Keratinocyte (primary cell): ENCODE measurements around the gene GPX2. TPM values are rescaled to one million over a fixed set of nuclear protein-coding genes. Genes with fewer than 3 reads are reported as not detected.

Experiments used
- DNase-seq: peaks from one replicate; pipeline ENCODE4 v3.0.0-alpha.2; 2011; ENCODE audit warnings: low read depth, missing footprints, low spot score
- FAIRE-seq: peaks from 2 replicates; lab custom pipeline; 2011; peaks lifted over from hg19 to GRCh38; lab: Jason Lieb, UNC
- H2AFZ ChIP-seq: 2 replicates; pipeline ENCODE4 v1.6.0; 2012; ENCODE audit warnings: low read length, control low read depth, inconsistent platforms; ENCODE audit not compliant: control insufficient read depth
- H3K27ac ChIP-seq: 2 replicates; pipeline ENCODE4 v1.5.1; 2011; ENCODE audit warnings: low read length; ENCODE audit not compliant: control insufficient read depth, insufficient read depth
- H3K27me3 ChIP-seq: 3 replicates; pipeline ENCODE4 v1.6.0; 2011; ENCODE audit warnings: low read length; ENCODE audit not compliant: control insufficient read depth, insufficient read depth; ENCODE audit errors: extremely low read depth
- H3K36me3 ChIP-seq, 2 experiments: 2 replicates in 1 of 2; 3 replicates in 1 of 2; pipeline ENCODE4 v1.5.1; 2011; ENCODE audit warnings: low read length in 2 of 2, mild to moderate bottlenecking in 1 of 2; ENCODE audit not compliant: control insufficient read depth in 2 of 2, insufficient read depth in 2 of 2; ENCODE audit errors: extremely low read depth in 1 of 2
- H3K4me1 ChIP-seq: 3 replicates; pipeline ENCODE4 v1.5.1; 2011; ENCODE audit warnings: low read length; ENCODE audit not compliant: control insufficient read depth, insufficient read depth; ENCODE audit errors: extremely low read depth
- H3K4me2 ChIP-seq: 3 replicates; pipeline ENCODE4 v1.6.0; 2011; ENCODE audit warnings: low read depth, low read length; ENCODE audit not compliant: control insufficient read depth, insufficient read depth; ENCODE audit errors: extremely low read depth
- H3K4me3 ChIP-seq, 3 experiments: fragments of 200-600 bp in 1 of 3; sonication (generic) in 1 of 3; 2 replicates in 2 of 3; 3 replicates in 1 of 3; pipeline ENCODE4 v1.5.1; 2011 to 2016; ENCODE audit warnings: low read length in 3 of 3, mild to moderate bottlenecking in 3 of 3, control low read depth in 2 of 3, inconsistent platforms in 1 of 3, low read depth in 1 of 3, mixed read lengths in 1 of 3, mixed run types in 1 of 3, moderate library complexity in 1 of 3; ENCODE audit not compliant: control insufficient read depth in 2 of 3, insufficient read depth in 2 of 3; ENCODE audit errors: extremely low read depth in 1 of 3
- H3K79me2 ChIP-seq: 2 replicates; pipeline ENCODE4 v1.6.0; 2012; ENCODE audit warnings: low read length; ENCODE audit not compliant: control insufficient read depth, insufficient read depth
- H3K9ac ChIP-seq: 3 replicates; pipeline ENCODE4 v1.6.0; 2011; ENCODE audit warnings: low read length; ENCODE audit not compliant: control insufficient read depth, insufficient read depth; ENCODE audit errors: extremely low read depth
- H3K9me1 ChIP-seq: 3 replicates; pipeline ENCODE4 v1.6.0; 2011; ENCODE audit warnings: low read length; ENCODE audit not compliant: control insufficient read depth, insufficient read depth; ENCODE audit errors: extremely low read depth
- H3K9me3 ChIP-seq: 2 replicates; pipeline ENCODE4 v1.5.1; 2012; ENCODE audit warnings: low read depth, low read length; ENCODE audit not compliant: control insufficient read depth
- H4K20me1 ChIP-seq: 3 replicates; pipeline ENCODE4 v1.6.0; 2011; ENCODE audit warnings: low read length; ENCODE audit not compliant: control insufficient read depth, insufficient read depth; ENCODE audit errors: extremely low read depth
- CTCF ChIP-seq, 3 experiments: IDR thresholded peaks in 1 of 3; conservative IDR thresholded peaks in 1 of 3; optimal IDR thresholded peaks in 1 of 3; 2 replicates in 2 of 3; 3 replicates in 1 of 3; pipeline versions ENCODE3 to v1.5.1; 2011; ENCODE audit warnings: low read length in 3 of 3, mild to moderate bottlenecking in 3 of 3, moderate library complexity in 2 of 3, control low read depth in 1 of 3, inconsistent platforms in 1 of 3; ENCODE audit not compliant: insufficient read depth in 2 of 3; ENCODE audit errors: extremely low read depth in 1 of 3
- EZH2 ChIP-seq: IDR thresholded peaks from one replicate; pipeline ENCODE4 v1.6.1; 2012; ENCODE audit warnings: inconsistent platforms, mild to moderate bottlenecking, low read length, moderate library complexity
- dilution Hi-C: fragments of 300-500 bp; cut with MboI; formaldehyde crosslinking; loops from one replicate; pipeline ENCODE4 v1.7.0; 2020; ENCODE audit warnings: low sequenced_read_pairs; ENCODE audit not compliant: extremely low pct_ligation_motif_present
- polyA plus RNA-seq, 5 experiments: library from polyadenylated mRNA; depleted of rRNA in 3 of 5; stranded (reverse) in 3 of 5; stranded (forward) in 1 of 5; unstranded in 1 of 5; fragments of >200 nt; gene quantifications; 1 replicate in 1 of 5; 2 replicates in 3 of 5; 3 replicates in 1 of 5; pipeline versions ENCODE4 v1.2.1 to v1.2.3, GENCODE V29; 2011 to 2012; ENCODE audit warnings: missing spikeins in 2 of 5, low read depth in 1 of 5, low replicate concordance in 1 of 5

GPX2 gene
- polyA plus RNA-seq, 1 donor (not counting 4 experiments of a cell fraction or from before 2014, with no cell fraction given) = 47.0 TPM

GRCh38 chr14:64947710-64948611 lies 5.4 kb upstream of the GPX2 start:
- Histone ChIP-seq H3K36me3 (peaks cover 0 to 7% of the 10 kb centered on the region in 2 experiments), H2AFZ (no peak overlapping the region), H3K9ac (no peak overlapping the region), H3K4me3 (no peak overlapping the region), H3K9me3 (no peaks in the 10 kb centered on the region), H3K4me1 (peaks cover 4% of the 10 kb centered on the region), H3K27me3 (no peaks in the 10 kb centered on the region), H3K4me2 (no peak overlapping the region), H3K9me1 (no peaks in the 10 kb centered on the region), H4K20me1 (no peaks in the 10 kb centered on the region), H3K27ac (no peak overlapping the region), H3K79me2 (no peaks in the 10 kb centered on the region)
- no peak for TF ChIP-seq CTCF (optimal IDR thresholded peaks at IDR 0.05 in 1 of 3, IDR thresholded peaks at IDR 0.05 in 1 of 3, conservative IDR thresholded peaks at IDR 0.05 in 1 of 3; ENCODE audit: extremely low read depth in 1 of 3, insufficient read depth in 2 of 3, low read length in 3 of 3)
- TF ChIP-seq EZH2 = no peak
- dilution Hi-C loops = no loop called here
- no peak for DNase-seq
- FAIRE-seq = no peak

- Histone ChIP-seq H3K27me3 (no peaks in the 10 kb centered on the region), H4K20me1 (no peaks in the 10 kb centered on the region), H3K4me1 (peaks cover 16% of the 10 kb centered on the region), H3K79me2 (peaks cover 4% of the 10 kb centered on the region), H3K4me3 (no peak overlapping the region), H3K4me2 (no peak overlapping the region), H3K9ac (no peak overlapping the region), H3K9me1 (no peaks in the 10 kb centered on the region), H3K27ac (no peak overlapping the region), H3K9me3 (no peaks in the 10 kb centered on the region), H2AFZ (no peak overlapping the region), H3K36me3 (peaks cover 0 to 7% of the 10 kb centered on the region in 2 experiments)
- dilution Hi-C loops = no loop called here
- DNase-seq = no peak
- TF ChIP-seq CTCF (optimal IDR thresholded peaks at IDR 0.05 in 1 of 3, IDR thresholded peaks at IDR 0.05 in 1 of 3, conservative IDR thresholded peaks at IDR 0.05 in 1 of 3; ENCODE audit: extremely low read depth in 1 of 3, insufficient read depth in 2 of 3, low read length in 3 of 3) (no peak), EZH2 (no peak)
- no peak for FAIRE-seq
These were observed 3.9 kb upstream of the GPX2 start for GRCh38 chr14:64946310-64947045.
